Esophagus muscularis mucosa (tissue), 4 donors: ENCODE results near the gene DMRT2.

ENCODE experiments used
- CTCF ChIP-seq, 3 experiments: fragments of 200-600 bp in 2 of 3; fragments of 450-650 bp in 1 of 3; sonication (generic) in 2 of 3; IDR thresholded peaks; one replicate each; pipeline ENCODE4 v1.5.1; 2017 to 2019; ENCODE audit warnings: antibody characterized with exemption in 3 of 3, mild to moderate bottlenecking in 2 of 3, moderate library complexity in 1 of 3
- EP300 ChIP-seq: sonication (generic); formaldehyde crosslinking; IDR thresholded peaks from one replicate; pipeline ENCODE4 v1.6.1; 2017; ENCODE audit warnings: antibody characterized with exemption
- POLR2A ChIP-seq: fragments of 450-650 bp; IDR thresholded peaks from one replicate; pipeline ENCODE4 v1.6.1; 2017; ENCODE audit warnings: antibody characterized with exemption, moderate library complexity, mild to moderate bottlenecking, low read depth
- POLR2AphosphoS5 ChIP-seq, 2 donors: sonication (generic); formaldehyde crosslinking; IDR thresholded peaks; one replicate each; pipeline ENCODE4 v1.6.1; 2017; ENCODE audit warnings: antibody characterized with exemption in 2 of 2

GRCh38 chr9:1018121-1018520 is 32.0 kb upstream of the DMRT2 start:
- TF ChIP-seq CTCF (IDR thresholded peaks at IDR 0.05) (no peak), EP300 (no peak), POLR2AphosphoS5 (IDR thresholded peaks at IDR 0.05) (no peak), POLR2A (no peak)
